ENCODE data around the gene CACNA2D4. TPM values are rescaled to one million over a fixed set of nuclear protein-coding genes. Genes with fewer than 3 reads are reported as not detected.

CACNA2D4 gene
- total RNA-seq, 4 donors from 2014 or later, result 3.3 to 29.1 (median 11.5) TPM

- TF ChIP-seq CTCF (IDR thresholded peaks at IDR 0.05; ENCODE audit: low read depth), result no peak
These were observed 66.4 kb downstream of the CACNA2D4 start for GRCh38 chr12:1852076-1852475.

GRCh38 chr12:1851151-1851701, 67.2 kb downstream of the CACNA2D4 start:
- no peak for TF ChIP-seq CTCF (IDR thresholded peaks at IDR 0.05; ENCODE audit: low read depth)

- no peak for TF ChIP-seq CTCF (IDR thresholded peaks at IDR 0.05; ENCODE audit: low read depth)
These were observed 69.7 kb downstream of the CACNA2D4 start for GRCh38 chr12:1848745-1849144.

GRCh38 chr12:1848146-1848545, 70.3 kb downstream of the CACNA2D4 start:
- no peak for TF ChIP-seq CTCF (IDR thresholded peaks at IDR 0.05; ENCODE audit: low read depth)

GRCh38 chr12:1847411-1847810, 71.0 kb downstream of the CACNA2D4 start:
- no peak for TF ChIP-seq CTCF (IDR thresholded peaks at IDR 0.05; ENCODE audit: low read depth)

GRCh38 chr12:1846421-1847405, 71.7 kb downstream of the CACNA2D4 start:
- TF ChIP-seq CTCF (IDR thresholded peaks at IDR 0.05; ENCODE audit: low read depth), result no peak

- TF ChIP-seq CTCF (IDR thresholded peaks at IDR 0.05; ENCODE audit: low read depth), result no peak
These were observed 72.6 kb downstream of the CACNA2D4 start for GRCh38 chr12:1845886-1846285.
